Muscle of arm (tissue), 12 donors: ENCODE results near the gene TGFBI. TPM values are rescaled to one million over a fixed set of nuclear protein-coding genes. Genes with fewer than 3 reads are reported as not detected.
A peak's percentile ranks its signal among the peaks of the same experiment; 100 is the strongest.

Source experiments
- DNase-seq: peaks from one replicate; pipeline ENCODE4 v3.0.0-alpha.2; 2013
- polyA plus RNA-seq, 12 donors: library from polyadenylated mRNA; unstranded; fragments of 120-200 nt; gene quantifications; one replicate each; pipeline ENCODE4 v1.2.1, GENCODE V29; 2013; ENCODE audit not compliant: insufficient read length in 12 of 12

TGFBI gene
- polyA plus RNA-seq, 12 donors = 85.2 to 354 (median 186) TPM; not detected in 1

DNA sequence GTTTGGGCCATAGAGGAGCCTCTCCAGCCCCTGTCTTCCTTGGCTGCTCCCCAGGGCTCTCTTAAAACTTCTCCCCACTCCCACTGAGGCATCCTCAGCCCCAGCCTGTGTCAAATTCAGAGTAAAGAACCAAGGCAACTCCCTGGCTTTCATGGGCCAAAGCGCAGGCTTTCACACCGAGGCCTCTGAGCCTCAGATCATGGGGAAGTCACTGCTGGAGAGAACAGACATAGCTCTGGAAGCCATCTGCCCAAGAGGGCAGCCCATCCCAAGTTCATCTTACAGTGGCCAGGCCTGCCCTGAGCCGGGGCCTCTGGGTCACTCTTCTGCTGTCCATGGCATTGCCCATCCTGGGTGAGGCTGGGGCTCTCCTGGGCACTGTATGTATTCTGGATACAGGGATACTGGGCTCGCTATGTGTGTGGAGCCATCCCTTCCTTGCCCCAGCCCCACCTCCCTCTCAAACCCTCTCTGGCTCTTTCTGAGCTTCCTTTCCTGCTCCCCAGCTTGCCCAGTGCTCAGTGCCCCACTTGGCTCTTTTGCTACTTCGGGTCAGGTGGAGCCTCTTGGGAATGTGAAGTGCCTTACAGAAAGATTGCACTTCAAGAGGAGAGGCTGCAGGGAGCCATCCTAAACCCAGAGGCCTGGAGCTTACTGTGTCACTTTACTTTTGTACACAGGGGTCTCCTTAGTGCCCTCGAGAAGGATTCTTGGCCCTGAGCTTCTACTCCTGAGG is 33.0 kb downstream of the TGFBI start:
- DNase-seq = no peak

DNA sequence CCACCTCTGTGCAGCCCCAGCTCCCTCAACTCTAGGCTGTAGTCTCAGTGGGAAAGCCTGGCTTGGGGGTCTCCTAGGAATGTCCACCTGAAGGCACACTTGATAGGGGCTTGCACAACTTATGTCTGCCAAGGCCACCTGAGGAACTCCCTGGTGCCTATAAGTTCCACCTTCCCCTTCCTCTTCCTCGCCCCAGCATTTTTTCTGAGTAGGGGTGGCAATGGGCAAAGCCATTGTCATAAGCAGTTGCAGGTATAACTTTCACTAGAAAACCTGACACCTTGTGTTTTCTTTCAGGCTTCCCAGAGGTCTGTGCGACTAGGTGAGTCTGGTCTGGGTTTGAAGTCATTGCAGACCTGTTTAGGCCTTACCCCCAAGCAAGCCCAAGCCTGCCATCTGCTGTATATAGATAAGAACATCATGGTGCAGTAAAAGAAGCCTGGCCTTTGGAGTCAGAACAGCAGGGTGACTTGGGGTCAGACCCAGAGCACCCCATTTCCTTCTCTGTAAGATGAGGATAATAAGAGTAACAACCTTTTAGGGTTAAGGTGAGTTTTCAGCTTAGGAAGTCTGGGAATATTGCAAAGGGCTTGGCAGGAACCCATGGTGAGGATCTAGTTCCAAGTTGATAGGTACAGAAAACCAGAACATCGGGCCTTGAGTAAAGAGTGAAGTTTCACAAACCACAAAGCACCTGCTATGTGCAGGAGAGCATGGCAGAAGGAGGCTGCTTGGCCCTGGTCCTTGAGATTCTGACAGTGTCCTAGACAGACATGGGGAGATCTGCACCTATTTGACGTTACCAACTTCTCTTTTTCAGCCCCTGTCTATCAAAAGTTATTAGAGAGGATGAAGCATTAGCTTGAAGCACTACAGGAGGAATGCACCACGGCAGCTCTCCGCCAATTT is 33.8 kb downstream of the TGFBI start:
- no peak for DNase-seq

DNA sequence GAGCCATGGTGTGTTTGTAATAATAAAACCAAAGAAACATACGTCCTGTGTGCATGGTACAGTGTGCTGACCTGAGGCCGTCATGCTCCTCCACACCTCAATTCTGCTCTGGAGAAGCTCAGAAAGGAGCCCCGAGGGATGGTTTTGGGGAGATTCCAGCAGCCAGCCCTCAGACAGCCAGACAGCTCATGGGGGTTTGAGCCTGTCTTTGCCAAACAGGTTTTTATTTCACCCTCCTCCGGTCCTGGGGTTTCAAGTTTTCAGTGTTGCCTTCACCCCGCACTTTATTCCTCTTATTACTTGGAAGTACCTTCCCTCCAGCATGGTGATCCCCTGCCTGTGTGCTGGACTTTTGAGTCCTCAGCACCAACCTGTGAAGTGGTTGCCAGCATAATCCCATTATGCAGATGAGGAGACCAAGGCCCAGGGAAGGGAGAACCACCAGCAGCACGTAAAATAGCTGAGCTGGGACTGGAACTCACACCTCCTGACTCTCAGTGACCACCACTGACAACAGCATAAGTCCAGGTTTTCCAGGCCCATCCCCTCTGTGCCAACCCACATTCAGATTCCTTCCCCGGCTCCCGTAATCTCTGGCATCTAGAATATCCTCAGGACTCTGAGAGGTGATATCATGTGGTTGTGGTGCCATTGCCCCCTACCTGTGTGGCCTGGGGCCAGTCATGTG is 35.1 kb downstream of the TGFBI start:
- DNase-seq = no peak

DNA sequence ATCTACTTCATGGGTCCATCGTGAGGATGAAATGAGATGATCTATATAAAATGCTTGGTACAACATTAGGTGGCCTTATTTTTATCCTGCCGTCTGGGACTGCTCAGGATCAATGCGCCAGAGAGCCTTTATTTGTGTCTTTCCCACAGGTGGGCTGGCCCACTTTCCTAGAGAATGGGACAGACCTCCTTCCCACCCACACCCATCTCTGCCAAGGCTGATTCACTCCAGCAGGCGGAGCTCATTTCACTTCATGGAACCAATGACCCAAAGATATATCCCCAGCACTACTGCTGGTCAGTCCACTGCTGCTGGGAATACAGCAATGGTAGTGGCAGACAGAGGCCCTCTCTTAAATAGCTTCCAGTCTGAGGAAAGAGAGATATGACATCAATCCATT is 35.7 kb downstream of the TGFBI start:
- no peak for DNase-seq

DNA sequence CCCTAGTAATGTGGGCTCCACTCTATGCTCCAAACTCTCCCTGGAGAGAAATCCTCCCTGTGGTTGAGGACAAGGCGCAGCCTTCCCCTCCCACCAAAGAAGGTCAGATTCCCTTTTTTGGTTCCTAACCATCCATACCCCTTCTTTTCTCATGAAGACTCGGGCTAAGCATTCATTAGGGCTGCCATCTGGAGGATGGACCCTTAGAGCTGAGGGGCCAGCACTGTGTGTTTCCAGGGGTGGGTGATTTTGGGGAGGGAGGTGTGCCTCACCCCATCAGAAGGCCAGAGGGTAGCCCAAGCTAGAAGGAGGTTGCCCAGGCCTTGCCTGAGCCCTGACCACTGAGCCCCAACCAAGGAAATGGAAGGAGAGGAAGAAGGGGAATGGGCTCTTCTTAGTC is 36.8 kb downstream of the TGFBI start:
- DNase-seq = no peak

DNA sequence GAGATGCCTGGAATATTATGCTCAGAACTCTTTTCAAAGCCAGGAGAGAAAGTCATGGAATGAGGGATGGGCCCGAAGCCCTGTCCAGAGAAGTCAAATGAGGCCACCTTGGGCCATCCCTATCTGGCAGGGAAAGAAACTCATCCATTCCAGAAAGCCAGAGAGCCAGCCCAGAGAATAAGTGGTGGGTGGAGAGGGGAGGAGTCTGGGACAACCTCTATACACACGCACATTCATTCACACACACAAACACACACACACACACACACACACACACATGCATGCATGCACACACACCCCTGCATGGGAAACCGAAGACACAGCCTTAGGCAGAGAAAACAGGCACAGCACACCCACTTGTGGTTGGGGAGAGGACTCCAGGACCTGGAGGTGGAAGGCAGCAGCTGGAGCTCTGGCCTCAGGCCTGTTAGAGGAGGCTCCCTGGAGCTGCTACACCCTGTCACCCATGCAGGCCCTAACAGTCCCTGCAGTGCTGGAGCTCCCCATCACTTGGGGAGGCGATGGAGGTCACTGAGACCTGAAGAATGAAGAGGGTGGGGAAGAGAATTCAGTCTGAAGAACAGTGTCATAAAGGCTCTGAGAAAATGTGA is 38.0 kb downstream of the TGFBI start:
- peak; percentile 87 for DNase-seq

DNA sequence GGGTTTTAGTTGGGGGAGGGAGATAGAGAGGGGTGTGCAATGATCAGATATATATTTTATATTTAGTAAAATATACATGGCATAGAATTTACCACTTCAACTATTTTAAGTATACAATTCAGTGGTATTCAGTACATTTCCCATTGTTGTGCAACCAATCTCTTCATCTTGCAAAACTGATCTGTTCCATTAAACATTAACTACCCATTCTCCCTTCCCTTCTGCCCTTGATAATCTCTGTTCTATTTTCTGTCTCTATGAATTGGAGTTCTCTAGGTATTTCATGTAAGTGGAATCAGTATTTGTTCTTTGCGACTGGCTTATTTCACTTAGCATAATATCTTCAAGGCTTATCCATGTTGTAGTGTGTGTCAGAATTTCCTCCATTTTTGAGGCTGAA is 38.6 kb downstream of the TGFBI start:
- no peak for DNase-seq

DNA sequence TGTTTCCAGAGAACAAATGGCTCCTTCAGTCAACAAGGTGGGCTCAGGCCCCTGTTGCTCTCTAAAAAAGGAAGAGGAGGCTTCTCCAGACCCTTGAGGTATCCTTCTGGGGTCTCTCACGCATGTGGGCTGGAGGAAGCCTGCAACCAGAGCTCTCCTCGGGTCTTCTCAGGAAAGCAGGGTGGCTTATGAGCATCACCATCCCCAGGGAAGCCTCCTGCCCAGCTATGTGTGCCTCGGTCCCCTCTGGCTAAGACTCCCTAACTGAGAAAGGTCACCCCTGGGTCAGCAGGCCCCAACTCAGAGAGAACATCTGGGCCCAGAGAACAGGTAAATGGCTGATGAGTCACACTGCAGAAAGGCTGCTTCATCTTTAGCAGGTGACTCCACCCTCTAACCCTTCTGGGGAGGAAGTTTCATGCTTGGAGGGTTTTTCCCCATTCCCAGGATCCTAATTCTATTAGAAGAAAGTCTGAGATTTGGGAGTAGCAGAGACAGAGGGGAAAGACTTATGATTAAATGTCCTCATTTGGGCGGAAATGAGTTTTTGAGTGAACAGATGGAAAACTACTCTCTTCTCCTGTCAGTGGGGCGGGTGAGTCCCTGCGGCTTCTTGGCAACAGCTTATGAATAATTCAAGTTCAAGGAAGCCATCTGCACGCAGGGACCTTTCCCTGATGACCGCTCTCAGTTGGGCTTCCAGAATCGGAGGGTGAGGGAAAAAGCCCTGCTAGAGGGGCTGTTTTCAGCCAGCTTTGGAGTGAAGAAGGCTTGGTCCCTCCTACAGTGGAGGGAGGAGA is 41.9 kb downstream of the TGFBI start:
- peak; percentile 75 for DNase-seq

DNA sequence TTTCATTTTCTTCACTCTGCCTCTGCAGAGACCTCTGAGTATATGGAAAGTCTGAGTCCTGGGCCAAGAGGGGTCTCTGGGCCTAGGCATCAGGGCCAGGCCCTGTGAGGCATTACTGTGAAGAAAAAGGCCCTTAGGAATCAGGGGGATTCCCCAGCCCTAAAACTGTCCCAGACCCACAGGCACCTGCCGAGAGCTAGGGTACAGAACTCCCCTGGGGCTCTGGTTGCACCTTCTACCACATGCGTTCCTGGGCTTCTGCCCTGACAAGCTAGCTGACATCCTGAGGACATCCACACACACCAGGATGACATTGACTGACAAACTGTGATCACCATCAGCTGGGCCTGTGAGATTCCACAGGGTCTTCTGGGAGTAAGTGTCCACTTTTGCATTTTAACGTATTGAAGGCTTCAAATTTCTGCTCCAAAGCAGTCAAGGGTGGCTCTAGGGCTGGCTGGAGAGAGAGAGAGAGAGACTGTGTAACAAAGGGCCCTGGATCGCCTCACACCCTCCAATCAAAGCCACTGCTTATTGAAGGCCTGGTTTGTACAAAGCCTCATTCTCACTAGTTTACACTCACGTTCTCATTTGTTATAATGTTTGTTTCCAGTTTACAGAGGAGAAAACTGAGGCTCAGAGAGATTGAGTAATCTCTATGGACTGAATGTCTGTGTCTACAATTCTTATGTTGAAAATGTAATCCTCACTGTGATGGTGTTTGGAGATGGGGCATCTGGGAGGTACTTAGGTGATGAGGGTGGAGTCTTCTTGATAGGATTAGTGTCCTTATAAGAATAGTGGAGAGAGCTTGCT is 45.1 kb downstream of the TGFBI start:
- DNase-seq = no peak

DNA sequence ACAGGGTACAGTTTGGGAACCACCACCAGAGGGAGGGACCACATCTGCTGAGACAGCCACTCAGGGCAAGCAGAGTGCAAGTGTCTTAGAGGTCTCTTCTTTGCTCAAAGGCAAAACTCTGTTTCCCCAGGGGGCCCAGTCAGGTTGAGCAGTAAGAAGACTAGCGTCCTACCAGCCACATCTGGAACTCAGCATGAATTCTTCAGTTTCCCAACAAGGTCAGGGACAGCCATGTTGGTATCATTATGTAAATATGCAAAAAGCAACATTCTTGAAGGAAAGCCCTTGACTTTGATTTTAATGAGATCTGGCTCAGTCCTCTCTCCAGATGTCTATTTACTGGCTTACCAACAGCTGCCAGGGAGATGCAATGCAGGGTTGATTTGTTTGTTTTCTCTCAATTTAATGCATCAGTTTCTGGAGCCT is 46.7 kb downstream of the TGFBI start:
- no peak for DNase-seq

DNA sequence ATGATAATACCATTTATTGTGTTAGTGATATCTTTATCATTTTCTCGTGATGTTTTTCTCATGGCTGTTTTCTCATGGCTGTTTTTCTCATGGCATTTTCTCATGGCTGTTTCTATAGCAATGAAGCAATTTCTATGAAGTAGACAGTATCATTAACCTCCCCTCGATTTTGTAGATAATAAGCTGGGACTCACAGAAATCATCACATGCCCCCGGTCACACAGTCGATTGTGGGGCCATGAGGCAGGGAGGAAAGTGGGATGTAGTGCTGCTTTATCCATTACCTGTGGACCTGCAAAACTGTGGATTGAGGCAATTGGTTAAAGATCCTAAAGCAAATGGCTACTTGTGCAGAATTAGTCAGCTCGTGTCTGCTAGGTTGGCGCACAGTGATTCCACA is 47.3 kb downstream of the TGFBI start:
- DNase-seq = no peak

DNA sequence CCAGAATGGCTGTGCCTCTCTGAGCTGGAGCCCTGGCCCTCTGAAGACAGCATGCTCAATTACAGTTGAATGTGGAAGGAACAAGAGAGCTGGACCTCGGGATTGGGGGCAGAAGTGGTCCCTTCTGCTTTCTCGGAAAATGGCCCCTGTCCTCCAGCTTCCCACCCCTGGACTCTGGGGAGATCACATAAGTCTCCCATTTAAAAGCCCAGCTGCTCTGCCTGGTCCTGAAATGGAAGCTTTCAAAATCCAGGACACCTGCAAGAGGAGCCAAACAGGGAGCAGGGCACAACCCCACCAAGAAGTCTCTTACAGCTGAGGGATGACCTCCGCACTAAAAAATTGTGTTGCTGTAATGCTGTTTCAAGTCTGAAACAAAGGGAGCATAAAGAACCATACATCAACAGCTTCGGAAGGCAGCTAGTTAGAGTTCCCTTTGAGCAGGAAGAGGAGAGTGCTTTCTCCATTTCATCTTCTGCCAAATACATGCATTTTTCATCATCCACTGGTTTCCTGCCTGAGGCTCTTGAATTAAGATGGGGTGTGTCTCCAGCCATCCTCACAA is 48.2 kb downstream of the TGFBI start:
- DNase-seq = no peak

DNA sequence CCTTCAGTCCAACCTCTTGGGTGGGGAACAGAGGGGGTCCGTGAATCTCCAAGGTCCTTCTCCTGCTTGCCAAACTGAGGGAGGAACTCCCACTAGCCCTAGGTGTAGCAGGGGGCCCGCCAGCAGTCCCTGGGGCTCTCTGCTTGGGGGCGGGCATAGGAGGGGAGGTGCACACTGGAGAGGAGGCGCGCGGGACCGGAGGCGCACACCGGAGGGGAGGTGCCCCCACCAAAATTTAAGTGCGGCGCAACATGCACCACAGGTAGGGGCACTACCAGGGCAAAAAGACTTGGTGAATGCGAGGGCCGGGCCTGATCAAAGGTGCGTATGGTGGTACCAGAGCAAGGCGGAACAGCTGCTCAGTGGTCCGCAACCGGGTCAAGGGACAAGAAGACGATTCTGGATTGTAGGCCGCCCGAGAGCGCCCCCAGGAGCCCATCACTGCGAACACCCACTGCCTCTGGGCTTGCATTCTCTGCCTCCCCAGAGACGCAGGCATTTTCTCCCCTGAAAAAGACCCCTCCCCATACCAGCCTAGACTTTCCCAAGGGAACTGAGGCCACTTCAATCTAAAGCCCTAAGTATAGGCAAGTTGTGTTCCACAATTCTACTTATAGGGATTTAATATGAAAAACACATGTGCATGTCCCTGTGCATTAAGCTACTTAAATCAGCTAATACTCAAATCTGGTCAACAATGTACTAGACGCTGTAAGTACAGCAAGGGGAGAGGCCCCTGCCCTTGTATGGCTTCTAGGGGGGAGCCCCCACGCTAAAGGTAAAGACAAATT is 50.6 kb downstream of the TGFBI start:
- DNase-seq = no peak

DNA sequence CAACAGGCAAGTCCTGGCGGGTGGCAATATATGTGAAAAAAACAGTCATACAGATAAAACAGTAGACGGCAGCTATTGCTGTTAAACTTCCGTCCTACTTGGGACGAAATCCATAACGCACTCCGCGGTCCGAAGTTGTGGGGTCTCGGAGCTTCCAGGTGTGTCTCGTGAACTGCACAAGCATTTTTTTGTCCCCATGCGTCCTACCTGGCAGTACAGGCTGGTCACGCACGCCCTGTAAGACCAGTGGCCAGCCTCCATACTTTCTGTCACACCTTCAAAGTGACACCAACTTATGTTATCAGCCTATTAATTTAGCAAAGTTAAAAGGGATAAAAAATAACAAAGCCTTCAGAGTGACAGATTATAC is 51.3 kb downstream of the TGFBI start:
- no peak for DNase-seq

DNA sequence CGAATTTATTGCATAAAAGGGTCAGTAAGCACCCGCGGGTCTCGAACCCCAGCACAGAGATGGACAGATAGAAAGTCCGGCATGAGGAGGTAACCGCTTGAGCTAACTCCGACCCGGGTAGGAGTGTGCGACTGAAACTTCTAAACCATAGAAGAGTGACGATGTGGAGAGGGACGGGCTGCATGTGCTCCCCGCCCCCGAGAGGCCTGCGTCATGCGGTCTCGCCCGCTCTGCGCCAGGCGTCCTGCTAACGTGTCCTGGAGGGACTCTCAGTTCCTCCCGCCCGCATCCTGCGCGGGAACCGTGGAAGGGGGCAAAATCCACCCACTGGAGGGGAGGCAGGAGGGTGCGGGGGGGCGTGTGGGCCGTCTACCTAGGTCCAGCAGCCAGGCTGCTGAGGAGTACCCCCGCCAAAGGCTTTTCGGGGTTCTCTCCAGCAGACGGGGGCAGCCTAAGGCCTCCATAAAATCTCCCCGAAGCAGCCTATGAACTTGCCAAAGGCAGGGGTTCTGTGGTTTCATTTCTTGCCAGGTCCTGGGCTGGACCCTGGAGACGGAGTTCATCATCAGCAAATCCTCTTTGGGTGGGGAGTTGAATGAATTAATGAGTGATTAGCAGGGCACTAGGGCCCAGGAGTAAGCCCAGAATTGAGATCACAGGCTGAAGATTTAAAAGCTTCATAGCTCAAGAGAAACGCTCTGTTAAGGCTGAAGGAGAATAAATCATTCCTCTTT is 51.9 kb downstream of the TGFBI start:
- peak; percentile 86 for DNase-seq

DNA sequence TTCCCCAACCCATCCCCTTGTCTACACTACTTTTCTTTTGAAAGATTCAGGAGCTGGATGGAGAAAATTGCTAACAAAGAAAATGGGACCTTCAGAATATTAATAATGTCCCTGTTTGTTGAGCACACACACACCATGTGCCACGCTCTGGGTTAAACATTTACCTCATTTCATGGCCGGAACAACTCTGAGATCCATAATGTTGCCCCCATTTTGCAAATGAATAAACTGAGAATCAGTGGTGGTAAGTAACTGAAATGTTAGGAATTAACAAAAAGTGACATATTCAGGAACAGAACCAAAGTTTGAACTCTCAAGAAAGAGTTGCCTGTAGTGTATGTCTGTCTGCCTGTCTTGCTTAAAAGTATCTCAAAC is 52.4 kb downstream of the TGFBI start:
- DNase-seq = no peak

DNA sequence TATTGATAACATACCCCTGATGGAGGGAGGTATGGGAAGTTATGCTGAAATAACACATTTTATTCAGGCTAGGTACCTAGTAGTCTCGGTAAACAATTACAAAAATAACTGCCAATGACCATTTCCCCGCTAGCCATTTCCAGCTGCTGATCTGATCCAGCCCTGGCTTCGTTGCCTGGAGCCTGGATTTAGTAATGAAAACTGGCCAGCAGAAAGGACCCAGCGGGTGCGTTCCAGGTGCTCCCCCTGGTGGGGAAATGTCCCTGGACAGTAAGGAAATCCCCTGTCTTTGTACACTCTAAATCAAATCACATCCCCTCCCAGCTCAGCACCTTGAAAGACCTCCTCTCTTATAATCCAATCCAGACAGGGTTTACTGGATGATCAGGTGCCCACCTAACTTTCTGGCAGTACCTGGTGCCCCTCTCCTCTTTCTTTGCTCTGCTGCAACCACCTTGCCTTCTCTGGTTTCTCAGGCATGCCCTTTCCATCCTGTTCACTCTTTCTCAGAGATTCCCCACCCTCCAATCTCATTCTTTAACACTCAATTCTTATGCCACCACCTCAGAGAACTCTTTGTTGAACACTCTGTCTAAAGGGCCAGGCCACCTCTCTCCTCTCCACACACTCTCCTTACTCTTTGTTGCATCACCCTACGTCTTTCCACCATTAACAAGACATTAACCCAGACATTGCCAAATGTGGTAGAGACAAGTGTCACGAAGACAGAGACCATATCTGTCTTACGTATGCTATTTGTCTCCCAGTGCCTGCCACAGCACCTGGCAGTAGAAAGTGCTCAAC is 53.8 kb downstream of the TGFBI start:
- DNase-seq = peak; percentile 82

DNA sequence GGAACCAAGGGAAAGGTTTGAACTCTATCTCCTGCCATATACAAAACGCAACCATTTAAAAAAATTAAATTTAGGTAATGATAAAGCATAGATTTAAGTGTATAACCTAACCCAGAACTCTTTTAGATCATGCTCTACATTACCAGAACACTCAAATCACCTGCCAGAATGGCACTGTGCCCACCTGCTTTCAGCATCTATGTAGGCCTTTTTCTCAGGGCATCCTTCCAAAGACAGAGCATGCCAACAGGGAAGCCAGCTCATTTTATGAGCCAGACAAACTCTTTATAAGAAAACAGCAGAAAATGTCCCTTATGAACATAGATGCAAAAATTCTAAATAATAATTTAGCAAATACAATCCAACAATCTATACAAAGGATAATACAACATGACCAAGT is 55.9 kb downstream of the TGFBI start:
- no peak for DNase-seq
